GM12864 (cell line): ENCODE results near the gene COL6A3.

Experiments used
- DNase-seq: peaks from one replicate; pipeline ENCODE4 v3.0.0-alpha.2; 2011; ENCODE audit warnings: low read depth
- H3K4me3 ChIP-seq: 2 replicates; pipeline ENCODE4 v1.5.1; 2011; ENCODE audit warnings: mild to moderate bottlenecking, low read depth, low read length, control low read depth
- TF ChIP-seq, protein P1 (sequence below): IDR thresholded peaks from 2 replicates; pipeline ENCODE4 v1.5.1; 2011; ENCODE audit warnings: low read depth, mild to moderate bottlenecking, moderate library complexity, low read length, control low read depth, inconsistent platforms; ENCODE audit errors: missing control alignments

The COL6A3 gene

DNA sequence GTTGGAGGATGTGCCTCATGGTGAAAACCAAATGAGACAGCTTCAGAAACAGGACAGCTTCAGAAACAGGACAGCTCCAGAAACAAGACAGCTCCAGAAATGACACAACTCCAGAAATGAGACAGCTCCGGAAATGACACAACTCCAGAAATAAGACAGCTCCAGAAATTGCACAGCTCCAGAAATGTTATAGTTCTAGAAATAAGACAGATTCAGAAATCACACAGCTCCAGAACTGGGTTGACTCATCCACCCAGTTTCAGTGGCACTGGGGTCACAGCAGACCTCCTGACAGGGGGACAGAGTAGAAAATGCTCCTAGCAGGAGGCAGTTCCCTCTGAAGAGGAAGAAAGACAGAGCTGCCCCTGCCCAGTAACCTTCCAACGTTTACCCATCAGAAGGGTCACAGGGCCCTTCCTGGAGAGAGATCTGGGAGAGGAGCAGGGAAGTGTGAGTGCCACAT, 26.9 kb upstream of the COL6A3 start:
- no peak overlapping the region for H3K4me3 ChIP-seq
- TF ChIP-seq, protein P1, sequence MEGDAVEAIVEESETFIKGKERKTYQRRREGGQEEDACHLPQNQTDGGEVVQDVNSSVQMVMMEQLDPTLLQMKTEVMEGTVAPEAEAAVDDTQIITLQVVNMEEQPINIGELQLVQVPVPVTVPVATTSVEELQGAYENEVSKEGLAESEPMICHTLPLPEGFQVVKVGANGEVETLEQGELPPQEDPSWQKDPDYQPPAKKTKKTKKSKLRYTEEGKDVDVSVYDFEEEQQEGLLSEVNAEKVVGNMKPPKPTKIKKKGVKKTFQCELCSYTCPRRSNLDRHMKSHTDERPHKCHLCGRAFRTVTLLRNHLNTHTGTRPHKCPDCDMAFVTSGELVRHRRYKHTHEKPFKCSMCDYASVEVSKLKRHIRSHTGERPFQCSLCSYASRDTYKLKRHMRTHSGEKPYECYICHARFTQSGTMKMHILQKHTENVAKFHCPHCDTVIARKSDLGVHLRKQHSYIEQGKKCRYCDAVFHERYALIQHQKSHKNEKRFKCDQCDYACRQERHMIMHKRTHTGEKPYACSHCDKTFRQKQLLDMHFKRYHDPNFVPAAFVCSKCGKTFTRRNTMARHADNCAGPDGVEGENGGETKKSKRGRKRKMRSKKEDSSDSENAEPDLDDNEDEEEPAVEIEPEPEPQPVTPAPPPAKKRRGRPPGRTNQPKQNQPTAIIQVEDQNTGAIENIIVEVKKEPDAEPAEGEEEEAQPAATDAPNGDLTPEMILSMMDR = no peak
- peak; percentile 78 for DNase-seq

DNA sequence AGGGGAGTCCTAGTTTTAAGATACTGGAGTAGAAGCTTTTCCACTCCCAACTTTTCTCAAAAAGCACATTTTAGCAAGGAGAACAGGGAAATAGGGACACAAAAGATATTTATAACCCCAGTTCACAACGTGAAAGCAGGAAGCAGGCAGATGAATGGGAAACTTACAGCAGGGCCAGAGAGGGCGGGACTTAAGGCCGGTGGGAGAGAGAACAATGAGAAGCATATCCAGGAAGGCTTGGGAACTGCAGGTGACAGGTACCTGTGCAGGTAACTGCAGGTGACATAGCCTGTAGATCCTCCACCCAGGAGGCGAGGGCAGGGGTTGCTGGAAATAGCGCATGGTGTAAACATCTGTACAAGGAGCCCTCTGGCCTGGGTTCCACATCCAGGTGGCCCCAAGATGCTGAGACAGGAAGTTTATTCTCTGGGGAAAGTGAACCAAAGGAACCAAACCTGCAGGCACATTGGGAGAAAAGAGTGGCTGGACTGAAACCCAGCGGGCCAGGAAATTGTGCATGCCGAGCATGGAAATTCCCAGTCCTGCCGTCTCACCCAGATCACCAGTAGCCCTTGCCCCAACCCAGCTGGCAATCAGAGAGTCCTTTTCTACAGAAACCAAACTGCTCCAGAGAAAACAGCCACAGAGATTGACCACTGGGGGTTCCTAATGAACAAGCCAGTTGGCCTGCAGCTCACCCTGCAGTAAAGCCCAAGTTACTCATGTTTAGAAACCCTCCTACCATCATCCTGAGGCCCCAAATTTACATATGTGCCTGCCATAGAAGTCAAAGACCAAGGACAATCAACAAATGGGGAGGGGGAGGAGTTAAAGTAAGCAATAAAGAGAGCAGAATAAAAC, 24.3 kb upstream of the COL6A3 start:
- TF ChIP-seq, protein P1 = no peak
- no peak overlapping the region for H3K4me3 ChIP-seq
- no peak for DNase-seq

DNA sequence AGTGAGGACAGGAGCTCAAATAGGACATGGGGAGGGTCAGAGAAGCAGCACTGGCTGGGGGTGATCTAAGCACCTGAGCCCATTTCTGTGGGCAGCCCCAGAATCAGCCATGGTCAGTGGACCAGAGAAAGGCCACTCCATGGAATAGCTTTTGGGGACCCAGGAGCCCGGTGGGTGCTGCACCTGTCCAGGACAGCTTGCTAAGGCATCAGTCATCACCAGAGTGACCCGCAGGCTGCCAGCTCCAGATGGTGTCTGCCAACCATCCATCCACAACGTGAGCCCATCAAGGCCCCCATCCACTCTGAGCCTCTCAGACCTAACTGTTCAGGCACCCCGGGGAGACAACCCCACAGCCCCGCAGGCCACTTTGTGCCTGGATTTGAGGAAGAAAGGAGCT, 23.6 kb upstream of the COL6A3 start:
- TF ChIP-seq, protein P1 = no peak
- DNase-seq = no peak
- no peak overlapping the region for H3K4me3 ChIP-seq

DNA sequence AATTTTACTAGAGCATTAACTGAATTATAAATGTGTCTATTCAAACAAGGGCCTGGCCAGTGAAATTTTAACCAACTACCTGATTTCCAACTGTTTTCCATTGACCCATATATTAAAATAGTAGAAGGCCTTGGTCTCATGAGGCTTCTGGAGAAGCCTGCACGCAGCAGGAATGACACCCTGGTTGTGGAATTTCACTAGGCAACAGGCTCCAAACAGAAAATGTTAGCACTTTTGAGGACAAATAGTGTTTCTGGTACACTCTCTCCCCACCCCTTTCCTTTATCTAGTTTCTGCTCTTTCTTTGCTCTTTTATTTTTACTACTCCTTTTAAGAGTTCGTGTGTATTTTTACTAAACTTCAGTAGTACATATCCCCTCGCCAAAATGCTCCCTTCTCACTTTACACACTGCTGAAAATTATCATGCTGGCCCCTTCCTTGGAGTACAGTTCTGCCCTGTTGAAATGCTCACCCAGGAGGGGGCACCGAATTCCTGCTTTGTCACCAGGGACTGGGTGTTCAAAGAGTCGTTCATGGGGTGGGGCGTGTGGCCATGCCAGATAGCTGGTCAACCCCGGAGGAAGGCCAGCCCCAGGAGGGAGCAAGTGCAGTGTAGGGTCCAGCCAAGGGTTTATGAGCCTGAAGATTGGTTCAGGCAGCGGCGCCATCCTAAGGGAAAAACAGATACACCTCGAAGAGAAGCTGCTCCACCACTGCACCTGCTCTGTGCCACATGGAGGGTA, 22.1 kb upstream of the COL6A3 start:
- no peak for DNase-seq
- TF ChIP-seq, protein P1 = no peak
- no peak overlapping the region for H3K4me3 ChIP-seq

DNA sequence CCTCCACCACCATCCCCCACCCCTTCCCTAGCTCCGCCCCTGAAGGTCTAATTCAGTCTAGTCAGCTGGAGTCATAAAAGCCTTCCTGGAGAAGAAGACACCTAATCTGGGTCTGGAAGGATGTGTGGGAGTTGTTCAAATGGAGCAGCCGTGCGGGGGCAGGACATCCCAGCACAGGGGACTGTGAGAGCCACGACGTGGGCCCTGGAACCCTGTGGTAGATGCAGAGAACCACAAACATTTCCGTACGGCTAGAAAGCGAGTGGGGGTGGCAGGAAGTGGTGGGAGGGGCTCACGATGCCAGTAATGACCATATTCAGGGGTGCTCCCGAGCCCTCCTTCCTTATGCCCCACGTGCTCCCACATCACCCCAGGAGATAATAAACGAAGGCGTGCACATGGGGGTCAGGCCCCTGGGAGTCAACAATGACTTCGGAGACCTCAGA, 20.9 kb upstream of the COL6A3 start:
- DNase-seq = peak; percentile 29
- H3K4me3 ChIP-seq = no peak overlapping the region
- TF ChIP-seq, protein P1 = no peak

DNA sequence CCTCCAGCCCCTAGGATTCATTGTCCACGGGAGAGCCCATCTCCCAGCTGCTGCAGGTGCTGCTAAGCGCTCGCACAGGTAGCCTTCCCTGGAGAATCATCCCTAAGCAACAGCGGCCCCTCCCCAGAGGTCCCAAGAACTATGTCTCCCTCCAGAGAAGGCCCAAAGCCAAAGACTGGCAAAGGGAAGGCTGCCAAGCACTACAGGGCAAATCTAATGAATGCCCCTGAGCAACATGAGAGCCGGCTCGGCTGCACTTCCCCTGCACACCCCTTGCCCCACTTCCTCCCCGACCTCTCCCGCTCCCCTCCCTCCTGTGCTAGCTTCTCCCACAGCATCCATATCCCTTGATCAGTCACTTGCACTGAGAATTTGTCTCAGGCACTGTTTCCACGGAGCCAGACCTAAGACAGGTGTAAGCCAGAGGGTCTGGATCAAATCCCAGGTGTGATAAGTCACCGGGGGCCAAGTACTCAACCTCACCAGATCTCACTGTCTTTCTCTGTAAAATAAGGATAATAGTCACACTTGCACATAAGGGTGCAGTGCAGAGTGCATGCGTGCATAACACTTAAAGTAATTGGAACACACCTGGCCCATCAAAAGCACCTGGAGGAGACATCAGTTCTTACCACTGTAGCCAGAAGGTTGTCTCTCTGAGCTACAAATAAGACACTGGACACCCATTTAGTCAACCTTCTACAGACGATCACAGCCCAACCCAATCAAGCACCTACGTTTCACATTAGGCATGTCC, 20.1 kb upstream of the COL6A3 start:
- TF ChIP-seq, protein P1 = no peak
- no peak for DNase-seq
- H3K4me3 ChIP-seq = no peak overlapping the region
